ENCODE measurements around the gene RMC1. TPM values are rescaled to one million over a fixed set of nuclear protein-coding genes. Genes with fewer than 3 reads are reported as not detected.

RMC1 gene
- total RNA-seq, 2 donors from 2014 or later = 16.8 to 27.5 TPM

DNA sequence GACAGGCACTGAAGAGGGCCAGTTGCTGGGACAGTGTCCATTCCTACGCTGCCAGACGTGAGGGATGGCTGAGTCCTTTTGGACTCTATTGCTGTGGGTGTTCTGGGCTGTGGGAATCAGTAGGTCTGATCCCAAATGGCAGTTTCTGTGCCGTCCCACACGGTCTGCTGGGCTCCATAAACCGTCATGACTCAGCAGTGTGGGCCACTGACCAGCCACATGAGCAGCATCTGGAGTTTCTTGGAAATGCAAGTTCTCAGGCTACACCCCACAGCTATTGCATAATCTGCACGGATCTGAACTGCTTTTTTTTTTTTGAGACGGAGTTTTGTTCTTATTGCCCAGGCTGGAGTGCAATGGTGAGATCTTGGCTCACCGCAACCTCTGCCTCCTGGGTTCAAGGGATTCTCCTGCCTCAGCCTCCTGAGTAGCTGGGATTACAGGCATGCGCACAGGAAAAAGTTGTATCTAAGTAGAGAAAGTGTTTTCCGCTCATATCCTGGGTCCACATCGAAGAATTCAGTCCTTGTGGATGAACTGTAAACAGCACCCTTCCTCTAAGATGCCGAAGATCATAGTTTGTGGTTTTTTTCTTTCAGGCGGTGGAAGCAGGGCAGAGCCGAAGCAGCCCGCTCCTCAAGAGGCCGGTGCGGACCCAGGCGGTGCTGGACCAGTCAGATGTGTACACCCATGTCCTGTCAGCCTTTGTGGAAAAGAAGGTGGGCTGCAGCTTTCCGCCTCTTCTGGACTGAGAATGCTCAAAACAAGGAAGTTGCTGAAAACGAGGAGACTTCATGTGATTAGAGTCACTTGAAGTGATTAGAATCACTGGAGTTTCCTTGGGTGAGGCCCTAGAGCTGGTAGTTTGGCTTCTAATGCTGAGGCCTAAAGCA is 25.5 kb downstream of the RMC1 start:
- ATAC-seq (ENCODE audit: insufficient number of reproducible peaks, low FRiP score, low read depth) (no peak), DNase-seq (ENCODE audit: low spot score) (no peak)
- H3K27ac ChIP-seq = no peak overlapping the region
- no peaks in the 10 kb centered on the region for H3K4me1 ChIP-seq (ENCODE audit: control insufficient read depth in 1 of 2, low read depth in 2 of 2)
- H3K4me3 ChIP-seq = no peak overlapping the region
- H3K27me3 ChIP-seq (replicated peaks; ENCODE audit: insufficient read depth) = no peaks in the 10 kb centered on the region
- H3K9me3 ChIP-seq = no peaks in the 10 kb centered on the region
- TF ChIP-seq, protein P1, sequence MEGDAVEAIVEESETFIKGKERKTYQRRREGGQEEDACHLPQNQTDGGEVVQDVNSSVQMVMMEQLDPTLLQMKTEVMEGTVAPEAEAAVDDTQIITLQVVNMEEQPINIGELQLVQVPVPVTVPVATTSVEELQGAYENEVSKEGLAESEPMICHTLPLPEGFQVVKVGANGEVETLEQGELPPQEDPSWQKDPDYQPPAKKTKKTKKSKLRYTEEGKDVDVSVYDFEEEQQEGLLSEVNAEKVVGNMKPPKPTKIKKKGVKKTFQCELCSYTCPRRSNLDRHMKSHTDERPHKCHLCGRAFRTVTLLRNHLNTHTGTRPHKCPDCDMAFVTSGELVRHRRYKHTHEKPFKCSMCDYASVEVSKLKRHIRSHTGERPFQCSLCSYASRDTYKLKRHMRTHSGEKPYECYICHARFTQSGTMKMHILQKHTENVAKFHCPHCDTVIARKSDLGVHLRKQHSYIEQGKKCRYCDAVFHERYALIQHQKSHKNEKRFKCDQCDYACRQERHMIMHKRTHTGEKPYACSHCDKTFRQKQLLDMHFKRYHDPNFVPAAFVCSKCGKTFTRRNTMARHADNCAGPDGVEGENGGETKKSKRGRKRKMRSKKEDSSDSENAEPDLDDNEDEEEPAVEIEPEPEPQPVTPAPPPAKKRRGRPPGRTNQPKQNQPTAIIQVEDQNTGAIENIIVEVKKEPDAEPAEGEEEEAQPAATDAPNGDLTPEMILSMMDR (IDR thresholded peaks at IDR 0.05) = no peak
- peaks cover 77% of the 10 kb centered on the region for H3K36me3 ChIP-seq

- no peak overlapping the region for H3K4me3 ChIP-seq
- ATAC-seq (ENCODE audit: insufficient number of reproducible peaks, low FRiP score, low read depth) (no peak), DNase-seq (ENCODE audit: low spot score) (no peak)
- H3K9me3 ChIP-seq = no peaks in the 10 kb centered on the region
- no peak overlapping the region for H3K27ac ChIP-seq
- peaks cover 76% of the 10 kb centered on the region for H3K36me3 ChIP-seq
- no peaks in the 10 kb centered on the region for H3K27me3 ChIP-seq (replicated peaks; ENCODE audit: insufficient read depth)
- TF ChIP-seq, protein P1 (IDR thresholded peaks at IDR 0.05) = no peak
- H3K4me1 ChIP-seq (ENCODE audit: control insufficient read depth in 1 of 2, low read depth in 2 of 2) = no peaks in the 10 kb centered on the region
Measured at GRCh38 chr18:23529604-23530003, 26.3 kb downstream of the RMC1 start.

- DNase-seq (ENCODE audit: low spot score) (no peak), ATAC-seq (ENCODE audit: insufficient number of reproducible peaks, low FRiP score, low read depth) (no peak)
- Histone ChIP-seq H3K4me3 (no peak overlapping the region), H3K9me3 (no peaks in the 10 kb centered on the region), H3K27ac (no peak overlapping the region), H3K4me1 (ENCODE audit: control insufficient read depth in 1 of 2, low read depth in 2 of 2) (no peaks in the 10 kb centered on the region), H3K27me3 (replicated peaks; ENCODE audit: insufficient read depth) (no peaks in the 10 kb centered on the region), H3K36me3 (peaks cover 79% of the 10 kb centered on the region)
- TF ChIP-seq, protein P1 (IDR thresholded peaks at IDR 0.05) = no peak
Measured at GRCh38 chr18:23530195-23530594, 26.9 kb downstream of the RMC1 start.

DNA sequence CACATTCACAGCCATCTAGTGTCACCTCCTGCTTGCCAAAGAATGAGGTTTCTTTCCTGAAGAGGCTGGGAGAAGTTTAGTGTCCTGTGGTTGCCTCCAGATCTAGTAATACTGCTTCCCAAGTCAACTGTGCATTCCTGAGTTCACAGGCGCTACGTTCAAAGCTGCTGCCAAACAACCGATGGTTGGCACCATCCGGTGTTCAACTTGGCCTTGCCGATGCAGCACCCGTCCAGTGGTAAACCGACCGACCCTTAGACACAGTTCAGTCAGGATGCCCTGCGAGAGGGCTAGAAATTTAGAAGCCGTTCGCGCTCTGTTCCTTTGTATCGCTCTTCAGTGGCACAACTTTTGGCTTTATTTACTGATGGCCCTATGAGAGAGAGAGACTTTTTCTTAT is 28.6 kb downstream of the RMC1 start:
- TF ChIP-seq, protein P1 (IDR thresholded peaks at IDR 0.05) = no peak
- H3K27ac ChIP-seq = no peak overlapping the region
- no peak overlapping the region for H3K4me3 ChIP-seq
- H3K9me3 ChIP-seq = no peaks in the 10 kb centered on the region
- ATAC-seq (ENCODE audit: insufficient number of reproducible peaks, low FRiP score, low read depth) (no peak), DNase-seq (ENCODE audit: low spot score) (no peak)
- peaks cover 84% of the 10 kb centered on the region for H3K36me3 ChIP-seq
- no peaks in the 10 kb centered on the region for H3K4me1 ChIP-seq (ENCODE audit: control insufficient read depth in 1 of 2, low read depth in 2 of 2)
- no peaks in the 10 kb centered on the region for H3K27me3 ChIP-seq (replicated peaks; ENCODE audit: insufficient read depth)

DNA sequence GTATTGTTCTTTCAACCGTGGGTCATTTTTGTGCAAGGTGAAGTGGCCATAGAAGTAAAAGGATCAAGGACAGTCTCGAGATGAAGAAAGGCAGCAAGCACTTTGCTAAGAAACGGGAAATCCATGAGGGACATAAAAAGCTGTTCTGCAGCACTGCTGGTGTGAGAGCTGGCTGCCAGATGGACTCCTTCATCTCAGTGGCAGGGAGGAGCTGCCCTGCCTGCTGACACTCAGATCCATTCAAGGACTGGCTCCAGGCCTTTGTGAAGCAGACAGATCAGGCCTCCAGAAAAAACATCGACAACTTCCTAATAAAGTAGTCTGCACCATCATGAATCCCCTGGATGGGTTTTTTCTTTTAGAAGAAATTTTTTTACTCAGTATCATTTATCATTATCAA is 29.5 kb downstream of the RMC1 start:
- Histone ChIP-seq H3K36me3 (peaks cover 88% of the 10 kb centered on the region), H3K27ac (no peak overlapping the region), H3K27me3 (replicated peaks; ENCODE audit: insufficient read depth) (no peaks in the 10 kb centered on the region), H3K9me3 (no peaks in the 10 kb centered on the region), H3K4me3 (no peak overlapping the region), H3K4me1 (ENCODE audit: control insufficient read depth in 1 of 2, low read depth in 2 of 2) (no peaks in the 10 kb centered on the region)
- ATAC-seq (ENCODE audit: insufficient number of reproducible peaks, low FRiP score, low read depth) = no peak
- no peak for DNase-seq (ENCODE audit: low spot score)
- TF ChIP-seq, protein P1 (IDR thresholded peaks at IDR 0.05) = no peak

Data from thoracic aorta (tissue), 2 donors.